MM.1S (cell line): Measurements from ENCODE around the gene SPATS2.

Experiments used
- EZH2 ChIP-seq: fragments of 300-600 bp; sonication (generic); optimal IDR thresholded peaks from 2 replicates; pipeline ENCODE3; 2017; ENCODE audit warnings: low read depth, mild to moderate bottlenecking, antibody characterized with exemption, low read length, mixed read lengths
- EZH2phosphoT487 ChIP-seq: fragments of 300-600 bp; sonication (generic); IDR thresholded peaks from 2 replicates; pipeline ENCODE4 v1.6.1; 2018; ENCODE audit warnings: antibody characterized with exemption, low read length
- TF ChIP-seq, protein P1 (sequence below): fragments of 300-600 bp; sonication (generic); IDR thresholded peaks from 2 replicates; pipeline ENCODE4 v1.5.1; 2016; ENCODE audit warnings: antibody characterized with exemption, low read length, mixed read lengths

DNA sequence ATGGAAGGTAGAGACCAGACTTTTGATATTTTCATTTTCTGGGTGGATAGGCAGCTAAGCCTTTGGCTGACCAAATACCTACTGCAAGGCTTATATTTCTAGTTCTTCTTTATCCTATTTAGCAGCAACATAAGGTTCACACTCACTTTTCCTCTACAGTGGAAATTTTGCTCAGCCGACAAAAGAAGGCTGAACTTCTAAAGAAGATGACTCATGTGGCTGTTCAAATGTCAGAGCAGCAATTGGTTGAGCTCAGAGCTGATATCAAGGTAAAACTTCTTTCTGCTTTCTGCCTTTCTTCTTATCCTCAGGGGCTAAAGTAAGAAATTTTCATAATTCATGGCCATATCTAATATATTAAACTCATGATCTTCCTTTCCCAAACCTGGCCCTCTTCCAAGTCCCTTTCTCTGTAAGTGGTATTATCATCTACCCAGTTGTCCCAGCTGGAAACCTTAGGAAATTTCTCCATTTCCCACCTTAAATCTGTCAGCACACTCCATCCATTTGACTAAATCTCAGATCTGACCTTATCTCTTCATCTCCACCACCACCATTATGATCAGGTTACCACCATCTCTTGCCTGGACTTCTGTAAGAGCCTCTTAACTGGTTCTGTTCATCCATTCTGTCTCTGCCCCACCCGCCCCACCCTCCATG, 151.8 kb downstream of the SPATS2 start:
- TF ChIP-seq, protein P1, sequence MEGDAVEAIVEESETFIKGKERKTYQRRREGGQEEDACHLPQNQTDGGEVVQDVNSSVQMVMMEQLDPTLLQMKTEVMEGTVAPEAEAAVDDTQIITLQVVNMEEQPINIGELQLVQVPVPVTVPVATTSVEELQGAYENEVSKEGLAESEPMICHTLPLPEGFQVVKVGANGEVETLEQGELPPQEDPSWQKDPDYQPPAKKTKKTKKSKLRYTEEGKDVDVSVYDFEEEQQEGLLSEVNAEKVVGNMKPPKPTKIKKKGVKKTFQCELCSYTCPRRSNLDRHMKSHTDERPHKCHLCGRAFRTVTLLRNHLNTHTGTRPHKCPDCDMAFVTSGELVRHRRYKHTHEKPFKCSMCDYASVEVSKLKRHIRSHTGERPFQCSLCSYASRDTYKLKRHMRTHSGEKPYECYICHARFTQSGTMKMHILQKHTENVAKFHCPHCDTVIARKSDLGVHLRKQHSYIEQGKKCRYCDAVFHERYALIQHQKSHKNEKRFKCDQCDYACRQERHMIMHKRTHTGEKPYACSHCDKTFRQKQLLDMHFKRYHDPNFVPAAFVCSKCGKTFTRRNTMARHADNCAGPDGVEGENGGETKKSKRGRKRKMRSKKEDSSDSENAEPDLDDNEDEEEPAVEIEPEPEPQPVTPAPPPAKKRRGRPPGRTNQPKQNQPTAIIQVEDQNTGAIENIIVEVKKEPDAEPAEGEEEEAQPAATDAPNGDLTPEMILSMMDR, result no peak
- TF ChIP-seq EZH2 (no peak), EZH2phosphoT487 (no peak)
